HAP-1 (cell line): ENCODE measurements around the gene TMEFF1.

Experiments
- DNase-seq, 2 experiments: peaks; one replicate each; pipeline ENCODE4 v3.0.0-alpha.2; 2016 to 2020; ENCODE audit warnings: low spot score in 2 of 2
- H3K27me3 ChIP-seq: fragments of 250-450 bp; sonication (Bioruptor Pico); 2 replicates; pipeline ENCODE4 v1.5.1; 2020; ENCODE audit warnings: low read depth, mild to moderate bottlenecking, moderate library complexity
- H3K36me3 ChIP-seq: fragments of 250-450 bp; sonication (Bioruptor Pico); replicated peaks from 2 replicates; pipeline ENCODE4 v1.5.1; 2020; ENCODE audit warnings: mild to moderate bottlenecking
- H3K4me1 ChIP-seq: fragments of 250-450 bp; sonication (Bioruptor Pico); 2 replicates; pipeline ENCODE4 v1.5.1; 2020; ENCODE audit warnings: mild to moderate bottlenecking
- H3K4me3 ChIP-seq: fragments of 250-450 bp; sonication (Bioruptor Pico); 2 replicates; pipeline ENCODE4 v1.5.1; 2020; ENCODE audit warnings: mild to moderate bottlenecking, moderate library complexity
- H3K9me3 ChIP-seq: fragments of 250-450 bp; sonication (Bioruptor Pico); 2 replicates; pipeline ENCODE4 v1.5.1; 2020; ENCODE audit warnings: mild to moderate bottlenecking, moderate library complexity
- in situ Hi-C: fragments of 300-500 bp; cut with MboI; formaldehyde crosslinking; loops from 3 replicates; pipeline ENCODE4 v1.14.3; 2020; ENCODE audit warnings: low sequenced_read_pairs, inconsistent platforms, mixed read lengths

The TMEFF1 gene

DNA sequence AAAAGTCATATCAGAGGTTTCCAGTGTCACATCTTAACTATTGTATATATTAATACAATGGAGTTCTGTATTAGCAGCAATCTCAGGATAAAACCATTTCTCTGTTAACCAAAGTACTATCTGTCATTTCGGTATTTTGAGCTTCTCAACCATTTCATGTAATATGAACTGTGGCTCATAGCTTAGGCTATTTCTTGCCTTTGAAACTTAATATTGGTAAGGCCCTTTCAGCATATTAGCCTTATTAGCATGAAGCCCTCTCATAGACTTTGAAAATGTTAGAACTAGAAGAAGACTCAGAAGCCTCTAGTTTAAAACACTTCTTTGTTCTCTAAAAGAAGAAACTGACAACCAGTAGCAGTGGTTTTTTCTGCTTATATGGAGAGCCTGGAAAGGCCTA lies 105.7 kb downstream of the TMEFF1 start:
- H3K36me3 ChIP-seq = no peaks in the 10 kb centered on the region; the same call in 1 of the 2 replicates
- no peaks in the 10 kb centered on the region for H3K27me3 ChIP-seq
- H3K4me3 ChIP-seq = no peak overlapping the region
- DNase-seq = no peak
- no peaks in the 10 kb centered on the region for H3K9me3 ChIP-seq
- no peaks in the 10 kb centered on the region for H3K4me1 ChIP-seq
- in situ Hi-C loops = loop anchor here (25.0 kb wide), 2 partner anchors 241 to 1391 kb away; no protein-coding TSS in a partner anchor

DNA sequence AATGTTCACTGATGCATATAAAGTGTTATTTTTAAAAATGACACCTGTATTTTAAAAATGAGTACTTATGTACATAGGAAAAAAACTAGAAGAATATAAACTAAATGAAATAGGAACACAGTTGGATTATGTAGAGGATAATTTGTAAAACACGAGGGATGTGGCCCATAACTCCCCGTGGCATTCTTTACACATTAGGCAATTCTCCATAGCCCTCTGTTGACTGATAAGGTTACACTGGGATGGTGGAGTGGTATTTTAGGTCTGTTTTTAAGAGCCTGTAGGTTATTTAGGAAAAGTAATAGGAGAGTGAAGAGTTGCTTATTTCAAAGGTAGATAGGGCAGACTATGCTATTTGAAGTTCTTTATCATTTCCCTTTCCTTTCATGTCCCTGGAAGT lies 106.7 kb downstream of the TMEFF1 start:
- in situ Hi-C loops = loop anchor here (25.0 kb wide), 2 partner anchors 242 to 1392 kb away; no protein-coding TSS in a partner anchor
- no peak for DNase-seq
- Histone ChIP-seq H3K9me3 (no peaks in the 10 kb centered on the region), H3K36me3 (no peaks in the 10 kb centered on the region; the same call in 1 of the 2 replicates), H3K4me3 (no peak overlapping the region), H3K4me1 (no peaks in the 10 kb centered on the region), H3K27me3 (no peaks in the 10 kb centered on the region)

DNA sequence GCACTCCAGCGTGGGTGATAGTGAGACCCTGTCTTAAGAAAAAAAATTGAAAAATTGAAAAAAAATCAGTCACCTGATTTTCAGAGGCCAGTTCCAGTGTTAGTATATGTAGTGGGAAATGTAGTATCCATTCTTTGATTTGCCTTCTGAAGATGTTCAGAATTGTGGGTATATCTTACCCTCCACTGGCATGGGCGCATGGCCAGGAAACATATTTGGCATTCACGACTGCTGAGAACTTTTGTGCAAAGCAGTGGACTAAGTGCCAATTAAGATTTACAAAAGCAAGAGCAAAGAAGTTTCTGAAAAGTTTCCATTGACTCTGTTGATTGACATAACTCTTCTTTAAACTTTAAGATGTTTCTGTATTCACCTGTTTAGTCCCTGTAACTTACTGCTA lies 107.3 kb downstream of the TMEFF1 start:
- H3K4me3 ChIP-seq = no peak overlapping the region
- in situ Hi-C loops = loop anchor here (25.0 kb wide), 2 partner anchors 243 to 1393 kb away; no protein-coding TSS in a partner anchor
- DNase-seq = no peak
- no peaks in the 10 kb centered on the region for H3K9me3 ChIP-seq
- H3K4me1 ChIP-seq = no peaks in the 10 kb centered on the region
- no peaks in the 10 kb centered on the region; the same call in 1 of the 2 replicates for H3K36me3 ChIP-seq
- no peaks in the 10 kb centered on the region for H3K27me3 ChIP-seq

DNA sequence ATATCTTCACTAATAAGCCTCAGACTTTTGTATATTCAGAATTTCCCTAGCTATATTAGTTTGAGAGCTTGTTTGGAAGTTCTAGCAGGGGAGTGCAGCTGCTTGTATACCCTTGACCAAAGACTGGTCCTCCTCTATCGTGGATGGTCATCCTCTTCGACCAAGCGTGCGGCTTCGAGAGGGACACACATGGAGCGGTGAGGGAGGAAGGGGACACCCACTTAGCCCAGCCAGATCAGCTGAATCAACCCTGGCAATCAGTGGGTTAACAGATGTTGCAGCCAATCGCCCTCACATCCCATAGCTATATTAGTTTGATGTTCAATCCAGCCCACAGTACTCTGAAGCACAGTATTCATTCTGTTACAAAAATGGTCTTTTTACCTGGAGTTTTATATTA lies 108.1 kb downstream of the TMEFF1 start:
- Histone ChIP-seq H3K4me1 (no peaks in the 10 kb centered on the region), H3K27me3 (no peaks in the 10 kb centered on the region), H3K36me3 (no peaks in the 10 kb centered on the region; the same call in 1 of the 2 replicates), H3K4me3 (no peak overlapping the region), H3K9me3 (no peaks in the 10 kb centered on the region)
- no peak for DNase-seq
- in situ Hi-C loops = loop anchor here (25.0 kb wide), 2 partner anchors 244 to 1394 kb away; no protein-coding TSS in a partner anchor

DNA sequence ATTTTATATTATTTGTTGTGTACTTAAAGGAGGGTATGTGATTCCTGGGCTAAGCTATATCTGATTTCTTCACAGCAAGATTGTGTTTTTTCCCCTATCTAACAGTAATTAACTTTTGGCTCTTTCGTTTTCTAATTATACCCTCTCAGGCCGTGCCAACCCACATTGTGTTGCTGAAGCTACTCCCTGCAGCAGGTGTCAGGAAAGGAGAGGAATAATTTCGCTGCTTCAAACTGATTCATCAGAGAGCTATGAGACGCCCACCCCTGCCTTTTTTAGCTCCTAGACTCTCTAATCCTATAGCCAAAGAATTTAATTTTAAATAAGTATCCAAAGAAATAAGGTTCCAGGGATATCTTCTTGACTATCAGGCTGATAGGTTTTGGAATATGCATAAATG lies 108.7 kb downstream of the TMEFF1 start:
- H3K4me1 ChIP-seq = no peaks in the 10 kb centered on the region
- in situ Hi-C loops = loop anchor here (25.0 kb wide), 2 partner anchors 244 to 1394 kb away; no protein-coding TSS in a partner anchor

DNA sequence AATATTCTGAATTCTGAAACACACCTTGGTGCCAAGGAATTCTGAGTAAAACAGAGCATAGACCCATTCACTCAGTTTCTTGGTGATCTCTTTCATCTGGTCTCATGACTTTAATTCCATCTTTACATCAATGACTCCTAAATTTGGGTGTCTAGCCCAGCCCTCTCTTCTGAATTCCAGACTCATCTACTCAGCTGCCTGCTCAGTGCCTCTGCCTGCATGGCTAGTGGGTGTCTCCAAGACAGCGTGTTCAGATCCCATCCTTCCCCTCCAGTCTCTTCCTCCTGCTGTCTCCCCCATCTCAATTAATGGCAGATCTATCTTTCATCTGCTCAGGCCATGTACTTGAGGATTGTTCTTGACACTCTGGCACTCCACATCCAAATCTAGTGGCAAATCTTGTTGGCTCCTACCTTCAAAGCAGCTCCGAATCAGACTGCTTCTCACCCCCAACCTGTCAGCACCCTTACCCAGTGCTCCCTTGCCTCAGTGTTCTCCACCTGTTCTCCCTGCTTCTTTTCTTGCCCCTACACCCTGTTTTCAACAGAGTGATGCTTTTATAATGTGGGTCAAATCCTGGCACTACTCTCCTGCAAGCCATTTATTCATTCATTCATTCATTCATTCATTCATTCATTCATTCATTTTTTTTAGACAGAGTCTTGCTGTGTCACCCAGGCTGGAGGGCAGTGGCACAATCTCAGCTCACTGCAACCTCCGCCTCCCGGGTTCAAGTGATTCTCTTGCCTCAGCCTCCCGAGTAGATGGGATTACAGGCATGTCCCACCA lies 110.3 kb downstream of the TMEFF1 start:
- in situ Hi-C loops = loop anchor here (25.0 kb wide), 2 partner anchors 246 to 1396 kb away; no protein-coding TSS in a partner anchor
- no peak for DNase-seq
- no peak overlapping the region for H3K4me3 ChIP-seq
- H3K27me3 ChIP-seq = no peaks in the 10 kb centered on the region
- no peaks in the 10 kb centered on the region for H3K9me3 ChIP-seq
- no peaks in the 10 kb centered on the region for H3K36me3 ChIP-seq
- H3K4me1 ChIP-seq = peaks cover 3% of the 10 kb centered on the region; the same call in 1 of the 2 replicates

More for the DNA sequence above, 108.7 kb downstream of the TMEFF1 start:
- Histone ChIP-seq H3K9me3 (no peaks in the 10 kb centered on the region), H3K27me3 (no peaks in the 10 kb centered on the region), H3K36me3 (no peaks in the 10 kb centered on the region; the same call in 1 of the 2 replicates), H3K4me3 (no peak overlapping the region)
- no peak for DNase-seq

DNA sequence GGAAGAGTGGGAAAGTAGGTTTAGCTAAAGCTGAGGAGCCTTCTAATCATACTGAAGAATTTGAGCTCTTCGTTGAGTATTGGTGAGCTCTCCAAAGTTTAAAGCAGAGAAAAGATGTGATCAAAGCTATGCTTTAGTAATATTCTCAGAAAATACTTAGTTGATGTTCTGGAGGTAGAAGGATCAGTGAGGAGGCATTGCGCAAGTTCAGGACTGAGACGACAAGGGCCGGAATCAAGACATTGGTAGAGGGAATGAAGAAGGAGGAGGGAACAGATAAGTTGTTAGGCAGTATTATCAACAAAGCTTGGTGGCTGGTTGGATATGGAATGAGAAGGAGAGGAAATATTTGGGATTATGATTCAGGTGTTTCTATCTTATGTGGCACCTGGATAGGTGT lies 112.0 kb downstream of the TMEFF1 start:
- peaks cover 3% of the 10 kb centered on the region; the same call in 1 of the 2 replicates for H3K4me1 ChIP-seq
- no peaks in the 10 kb centered on the region for H3K27me3 ChIP-seq
- no peaks in the 10 kb centered on the region for H3K36me3 ChIP-seq
- no peak for DNase-seq
- no peak overlapping the region for H3K4me3 ChIP-seq
- no peaks in the 10 kb centered on the region for H3K9me3 ChIP-seq
- in situ Hi-C loops = loop anchor here (25.0 kb wide), 2 partner anchors 248 to 1398 kb away; no protein-coding TSS in a partner anchor

DNA sequence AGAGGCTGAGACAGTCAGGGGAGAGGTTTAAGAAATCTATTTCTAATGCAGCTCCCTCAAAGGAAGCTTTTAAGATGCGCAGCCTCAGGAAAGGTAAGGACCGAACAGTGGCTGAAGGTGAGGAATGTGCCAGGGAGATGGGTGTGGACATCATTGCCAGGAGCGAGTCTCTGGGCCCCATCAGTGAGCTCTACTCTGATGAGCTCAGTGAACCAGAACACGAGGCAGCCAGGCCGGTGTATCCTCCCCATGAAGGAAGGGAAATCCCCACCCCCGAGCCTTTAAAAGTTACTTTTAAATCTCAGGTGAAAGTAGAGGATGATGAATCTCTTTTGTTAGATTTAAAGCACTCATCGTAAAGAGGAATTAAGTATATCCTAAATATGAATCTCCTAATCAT lies 113.1 kb downstream of the TMEFF1 start:
- in situ Hi-C loops = loop anchor here (25.0 kb wide), 2 partner anchors 249 to 1399 kb away; no protein-coding TSS in a partner anchor
- Histone ChIP-seq H3K27me3 (no peaks in the 10 kb centered on the region), H3K36me3 (no peaks in the 10 kb centered on the region), H3K4me3 (no peak overlapping the region), H3K4me1 (peaks cover 3% of the 10 kb centered on the region; the same call in 1 of the 2 replicates), H3K9me3 (no peaks in the 10 kb centered on the region)
- no peak for DNase-seq

DNA sequence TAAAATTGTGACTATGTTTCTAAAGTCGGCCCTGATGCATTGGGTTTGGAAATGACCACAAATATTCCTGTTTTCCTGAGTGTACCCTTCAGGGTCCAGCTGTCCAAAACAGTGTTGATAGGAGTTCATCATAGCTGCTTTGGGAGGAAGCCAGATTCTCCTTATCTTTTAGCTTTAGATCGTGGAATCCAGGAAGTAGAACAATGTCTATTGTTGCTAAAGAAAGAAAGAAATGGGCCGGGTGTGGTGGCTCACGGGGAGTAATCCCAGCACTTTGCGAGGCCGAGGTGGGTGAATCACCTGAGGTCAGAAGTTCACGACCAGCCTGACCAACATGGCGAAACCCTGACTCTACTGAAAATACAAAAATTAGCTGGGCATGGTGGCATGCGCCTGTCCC lies 114.4 kb downstream of the TMEFF1 start:
- Histone ChIP-seq H3K9me3 (no peaks in the 10 kb centered on the region), H3K27me3 (no peaks in the 10 kb centered on the region), H3K4me3 (no peak overlapping the region), H3K36me3 (no peaks in the 10 kb centered on the region), H3K4me1 (peaks cover 3% of the 10 kb centered on the region; the same call in 1 of the 2 replicates)
- no peak for DNase-seq
- in situ Hi-C loops = loop anchor here (25.0 kb wide), 2 partner anchors 250 to 1400 kb away; no protein-coding TSS in a partner anchor

DNA sequence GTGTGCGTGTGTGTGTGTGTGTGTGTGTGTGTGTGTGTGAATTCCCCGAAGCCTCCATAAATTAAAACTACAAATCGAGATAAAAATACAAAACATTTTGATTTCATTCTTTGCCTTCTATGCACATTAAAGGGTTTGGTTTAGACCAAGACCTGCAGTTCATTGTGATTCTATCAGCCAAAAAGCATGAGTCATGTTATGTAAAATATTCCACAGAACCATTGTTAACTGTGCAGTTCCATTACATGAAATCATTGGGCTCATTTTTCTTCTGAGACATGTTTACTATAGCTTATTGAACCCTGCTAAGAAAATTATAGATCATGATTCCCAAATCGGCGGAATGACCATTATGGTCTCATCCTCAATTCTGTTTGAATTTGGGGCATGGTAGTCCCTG lies 116.6 kb downstream of the TMEFF1 start:
- in situ Hi-C loops = loop anchor here (25.0 kb wide), 2 partner anchors 252 to 1402 kb away; no protein-coding TSS in a partner anchor
- Histone ChIP-seq H3K9me3 (no peaks in the 10 kb centered on the region), H3K36me3 (no peaks in the 10 kb centered on the region), H3K4me1 (peaks cover 3% of the 10 kb centered on the region; the same call in 1 of the 2 replicates), H3K4me3 (no peak overlapping the region), H3K27me3 (no peaks in the 10 kb centered on the region)
- no peak for DNase-seq

DNA sequence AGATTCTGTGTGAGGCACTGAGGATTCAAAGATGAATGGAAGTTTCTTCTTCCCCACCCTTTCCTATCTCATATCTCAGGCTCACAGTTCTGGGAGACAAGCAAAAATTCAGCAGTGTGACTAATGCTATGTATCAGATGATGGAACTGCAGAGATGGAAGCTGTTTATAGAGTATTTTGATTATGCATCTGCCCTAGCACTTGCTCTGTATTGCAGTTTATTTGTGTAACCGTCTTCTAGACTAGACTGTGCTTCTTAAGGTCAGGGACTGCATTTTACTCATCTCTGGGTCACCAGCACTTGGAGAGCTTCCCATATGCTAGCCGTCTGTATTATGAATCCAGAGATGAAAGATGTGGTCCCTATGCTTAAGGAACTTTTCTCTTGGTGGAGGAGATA lies 117.5 kb downstream of the TMEFF1 start:
- in situ Hi-C loops = loop anchor here (25.0 kb wide), 2 partner anchors 253 to 1403 kb away; no protein-coding TSS in a partner anchor
- H3K9me3 ChIP-seq = no peaks in the 10 kb centered on the region
- DNase-seq = no peak

DNA sequence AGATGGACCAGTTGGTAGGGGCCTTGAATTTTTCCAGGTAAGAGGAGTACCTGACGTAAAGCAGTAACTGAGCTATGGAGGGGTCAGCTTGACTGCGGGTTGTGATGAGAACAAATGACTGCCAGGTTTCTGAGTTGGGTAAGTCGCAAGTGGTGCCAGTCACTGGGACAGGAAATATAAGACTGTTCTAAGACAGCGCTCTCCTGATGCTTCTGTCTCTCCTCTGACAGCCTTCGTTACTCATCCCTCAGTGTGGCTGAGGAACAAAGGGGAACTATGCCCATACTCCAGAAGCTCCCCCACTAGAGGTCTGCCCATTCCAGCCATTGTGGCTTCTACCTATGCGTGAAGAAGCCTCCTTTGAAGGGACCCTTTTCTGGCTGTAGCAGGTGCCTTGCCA lies 118.2 kb downstream of the TMEFF1 start:
- in situ Hi-C loops = loop anchor here (25.0 kb wide), 2 partner anchors 254 to 1404 kb away; no protein-coding TSS in a partner anchor
- H3K27me3 ChIP-seq = no peaks in the 10 kb centered on the region
- no peak for DNase-seq
- no peak overlapping the region for H3K4me3 ChIP-seq
- peaks cover 3% of the 10 kb centered on the region; the same call in 1 of the 2 replicates for H3K4me1 ChIP-seq
- H3K9me3 ChIP-seq = no peaks in the 10 kb centered on the region
- H3K36me3 ChIP-seq = no peaks in the 10 kb centered on the region

More for the DNA sequence above, 117.5 kb downstream of the TMEFF1 start:
- Histone ChIP-seq H3K36me3 (no peaks in the 10 kb centered on the region), H3K4me1 (peaks cover 3% of the 10 kb centered on the region; the same call in 1 of the 2 replicates), H3K4me3 (no peak overlapping the region), H3K27me3 (no peaks in the 10 kb centered on the region)

DNA sequence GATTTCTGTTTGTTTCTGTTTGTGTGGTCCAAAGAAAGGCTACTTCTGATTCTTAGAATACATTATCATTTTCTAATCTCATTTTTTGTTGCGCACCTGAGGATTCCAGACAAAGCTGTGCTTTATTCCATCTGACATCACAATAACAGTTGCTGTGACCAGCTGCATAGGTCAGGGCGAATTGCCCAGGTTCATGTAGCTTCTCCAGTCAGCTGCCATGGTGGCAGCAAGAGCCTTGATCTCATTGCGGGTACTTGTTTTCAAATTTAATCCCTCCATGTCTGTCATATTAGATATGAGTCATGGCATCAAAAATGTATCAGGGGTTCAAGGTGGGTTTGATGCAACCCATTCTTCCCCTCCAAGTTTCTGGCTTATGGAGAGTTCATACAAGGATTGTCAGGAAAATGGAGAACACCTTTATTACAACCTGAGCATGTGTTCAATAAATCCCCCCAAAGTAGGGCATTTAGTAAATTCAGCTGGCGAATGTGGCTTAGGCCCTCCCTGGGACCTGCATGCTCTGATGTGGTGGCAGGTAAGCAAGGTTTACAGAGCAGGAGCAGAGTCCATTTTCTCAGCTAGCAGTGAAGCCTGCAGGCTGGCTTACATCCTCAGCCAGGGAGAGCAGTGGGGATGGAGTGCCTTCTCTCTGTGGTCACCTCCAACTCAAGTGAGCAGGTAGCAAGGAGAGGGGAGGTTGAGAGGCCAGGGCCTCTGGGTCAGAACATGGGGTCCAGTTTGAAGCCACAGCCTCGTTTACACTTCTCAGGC lies 118.9 kb downstream of the TMEFF1 start:
- no peaks in the 10 kb centered on the region for H3K9me3 ChIP-seq
- H3K36me3 ChIP-seq = no peaks in the 10 kb centered on the region
- in situ Hi-C loops = loop anchor here (25.0 kb wide), 2 partner anchors 255 to 1405 kb away; no protein-coding TSS in a partner anchor
- no peak for DNase-seq
- H3K27me3 ChIP-seq = no peaks in the 10 kb centered on the region
- no peak overlapping the region for H3K4me3 ChIP-seq
- H3K4me1 ChIP-seq = peaks cover 3% of the 10 kb centered on the region; the same call in 1 of the 2 replicates
